H54 (cell line): Measurements from ENCODE around the gene EMP2.

Experiments
- DNase-seq: peaks from one replicate; pipeline ENCODE4 v3.0.0; 2011; ENCODE audit warnings: low spot score, mixed read lengths; ENCODE audit not compliant: insufficient read length
- FAIRE-seq: peaks from 3 replicates; lab custom pipeline; 2011; peaks lifted over from hg19 to GRCh38; lab: Jason Lieb, UNC
- POLR2A ChIP-seq: IDR thresholded peaks from 2 replicates; pipeline ENCODE4 v1.6.1; 2011; ENCODE audit warnings: low read depth, mild to moderate bottlenecking, low read length

EMP2 gene

DNA sequence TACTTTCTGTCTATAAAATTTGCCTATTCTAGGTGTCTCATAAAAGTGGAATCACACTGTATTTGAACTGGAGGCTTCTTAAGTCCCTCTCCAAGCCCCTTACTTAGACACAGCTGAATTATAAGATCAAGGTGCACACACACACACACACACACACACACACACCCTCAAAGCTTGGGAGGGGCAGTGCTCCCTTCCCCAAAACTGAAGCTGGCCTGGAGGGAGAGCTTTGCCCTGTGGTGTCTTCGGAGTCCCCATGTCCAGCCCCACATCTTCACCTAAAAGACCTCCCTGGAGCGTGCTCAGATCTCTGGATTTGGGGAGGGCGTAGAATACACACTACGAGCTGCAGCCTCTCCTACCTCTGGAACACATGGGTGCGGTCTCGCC is 828 bp downstream of the EMP2 start:
- no peak for TF ChIP-seq POLR2A
- no peak for DNase-seq
- FAIRE-seq = no peak

DNA sequence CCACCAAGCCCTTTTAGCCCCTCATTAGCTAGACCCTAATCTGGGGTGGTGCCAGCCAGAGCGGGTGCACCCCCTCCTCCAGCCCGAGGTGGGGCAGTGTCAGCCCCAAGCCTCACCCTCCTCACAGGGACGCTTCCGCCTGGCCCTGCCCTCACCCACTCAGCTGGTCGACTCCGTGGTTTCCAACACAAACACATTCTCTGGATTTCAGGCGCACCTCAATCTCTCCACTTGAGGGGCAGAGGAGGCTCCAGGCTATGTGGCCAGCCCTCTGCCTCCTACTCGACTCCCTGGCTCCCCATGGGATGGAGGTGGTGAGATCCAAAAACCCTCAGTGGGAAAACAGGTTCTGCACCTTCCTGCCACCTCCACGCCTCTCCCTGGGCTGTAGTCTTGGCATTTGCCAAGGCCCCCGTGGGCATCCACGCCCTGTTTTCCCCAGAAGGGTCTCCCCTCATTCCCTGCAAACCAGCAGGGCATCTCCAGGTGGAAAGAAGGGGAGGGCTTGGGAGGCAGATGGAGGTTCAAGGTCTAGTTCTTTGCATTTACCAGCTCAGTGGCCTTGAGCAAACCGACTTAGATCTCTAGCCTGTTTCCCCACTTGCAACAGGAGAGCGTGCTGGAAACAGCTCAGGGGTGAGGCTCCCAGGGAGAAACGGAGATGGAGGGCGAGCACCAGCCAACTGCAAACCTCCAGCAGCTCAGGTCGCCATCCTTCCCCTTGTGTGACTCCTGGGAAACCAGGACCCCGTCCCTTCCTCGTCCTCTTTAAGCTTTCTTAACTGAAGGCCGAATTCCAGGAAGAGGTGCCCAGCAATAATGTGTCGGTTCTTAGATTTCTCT is 1.7 kb downstream of the EMP2 start:
- TF ChIP-seq POLR2A = no peak
- FAIRE-seq (no peak), DNase-seq (no peak)

DNA sequence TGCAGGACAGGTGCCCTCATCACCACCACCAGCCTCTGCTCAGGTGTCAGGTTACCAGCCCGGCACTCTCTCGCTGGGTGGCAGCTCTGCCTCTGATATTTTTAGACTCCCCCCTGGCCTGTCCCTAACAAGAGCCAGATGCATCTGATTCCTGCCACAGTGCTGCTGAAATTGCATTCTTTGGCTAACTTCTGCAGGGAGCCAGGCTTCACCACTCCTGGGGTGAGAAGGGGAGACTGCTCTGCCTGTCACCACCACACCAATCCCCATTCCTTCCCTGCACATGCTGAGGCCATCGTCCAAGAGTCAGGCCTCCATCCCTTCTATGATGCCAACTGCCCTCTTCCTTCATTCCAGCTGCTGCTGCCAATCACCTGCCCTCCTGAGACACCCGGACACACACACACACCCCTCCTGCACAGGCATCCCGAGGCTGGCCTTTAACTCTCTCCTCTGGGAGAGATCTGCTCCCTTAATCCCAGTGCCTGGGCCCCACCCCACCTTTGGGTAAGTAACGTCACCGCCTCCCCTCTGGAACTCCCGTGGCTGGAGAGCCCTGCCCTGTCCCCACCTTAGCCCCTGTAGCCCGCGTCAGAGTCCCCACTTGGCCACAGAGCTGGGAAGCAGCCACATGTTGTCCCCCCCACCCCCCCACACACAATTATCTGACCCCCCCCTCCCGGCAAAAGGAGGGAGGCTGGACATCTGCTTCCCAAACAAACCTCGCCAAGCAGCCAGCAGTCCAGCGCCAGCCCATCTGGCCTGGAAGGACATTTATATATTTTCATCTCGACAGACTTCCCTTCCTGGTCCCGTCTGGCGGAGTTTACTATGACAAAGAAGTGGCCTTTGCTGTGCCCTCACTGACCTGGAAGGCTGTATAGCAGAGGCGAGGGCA is 2.8 kb downstream of the EMP2 start:
- DNase-seq (no peak), FAIRE-seq (no peak)
- TF ChIP-seq POLR2A = no peak

DNA sequence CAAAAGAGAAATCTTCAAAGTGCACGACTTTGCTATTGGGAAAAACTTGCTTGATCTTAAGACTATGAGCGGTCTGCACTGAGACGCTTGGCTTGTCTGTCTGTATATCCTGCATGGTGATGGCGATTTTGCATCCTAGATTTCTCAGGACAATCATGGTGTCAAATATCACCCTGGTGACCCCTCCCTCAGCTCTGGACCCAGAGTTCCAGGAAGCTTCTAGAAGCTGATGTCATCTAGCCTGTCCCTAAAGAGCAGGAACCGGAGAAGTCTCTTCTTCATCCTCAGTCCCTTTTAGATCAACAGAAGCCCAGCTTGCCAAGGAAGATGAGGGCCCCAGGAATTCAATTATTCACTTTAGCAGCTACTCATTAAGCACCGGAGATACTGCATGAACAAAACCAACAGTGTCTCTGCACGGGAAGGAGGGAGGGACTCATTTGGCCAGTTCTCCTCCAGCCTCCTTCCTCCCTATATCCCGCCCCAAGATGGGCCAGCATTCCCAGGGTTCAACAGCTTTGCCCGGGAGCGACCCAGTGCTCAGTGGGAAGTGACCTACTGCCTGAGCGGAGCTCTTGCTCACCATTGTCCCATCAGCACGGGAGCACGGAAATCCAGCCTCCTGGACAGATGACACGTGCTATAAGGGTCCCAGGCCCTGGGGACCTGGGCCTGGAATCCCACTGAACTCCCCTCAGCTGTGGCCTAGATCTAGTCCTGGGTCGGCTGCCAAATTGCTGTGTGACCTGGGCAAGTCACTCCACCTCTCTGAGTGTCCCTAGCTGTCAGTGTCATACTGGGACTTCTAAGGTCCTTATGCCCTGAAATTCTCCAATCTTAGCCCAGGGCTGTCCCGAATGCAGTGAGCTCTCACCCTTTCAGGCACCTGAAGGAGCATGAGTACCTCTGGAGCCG is 3.8 kb downstream of the EMP2 start:
- TF ChIP-seq POLR2A = no peak
- FAIRE-seq (no peak), DNase-seq (no peak)

DNA sequence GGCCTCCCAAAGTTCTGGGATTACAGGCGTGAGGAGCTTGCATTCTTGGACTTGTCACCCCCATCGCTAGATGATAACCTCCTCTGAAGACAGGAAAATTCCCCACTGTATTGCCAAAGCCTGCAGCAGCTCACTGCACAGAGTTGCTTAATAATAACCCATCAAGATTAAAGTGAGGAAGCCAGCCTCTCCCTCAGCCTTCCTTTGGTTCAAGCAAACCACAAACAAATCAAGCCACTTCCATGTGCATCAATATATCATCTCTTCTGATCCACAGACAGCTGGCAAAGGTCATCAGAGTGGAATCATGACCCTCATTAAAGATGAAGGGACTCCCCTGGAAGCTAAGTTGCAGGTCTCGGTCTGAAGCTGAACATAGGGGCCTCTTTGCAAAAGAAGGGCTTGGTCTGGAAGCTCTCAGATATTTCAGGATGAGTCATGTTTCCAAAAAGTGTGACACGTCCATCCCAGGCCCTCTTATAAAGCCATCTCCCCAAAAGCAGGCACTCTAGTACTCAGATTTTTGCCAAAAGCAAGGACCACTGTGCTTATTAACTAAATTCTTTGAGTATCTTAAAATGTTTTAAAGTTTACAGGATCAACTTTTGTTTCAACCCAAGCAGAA is 4.8 kb downstream of the EMP2 start:
- DNase-seq (no peak), FAIRE-seq (no peak)
- no peak for TF ChIP-seq POLR2A

DNA sequence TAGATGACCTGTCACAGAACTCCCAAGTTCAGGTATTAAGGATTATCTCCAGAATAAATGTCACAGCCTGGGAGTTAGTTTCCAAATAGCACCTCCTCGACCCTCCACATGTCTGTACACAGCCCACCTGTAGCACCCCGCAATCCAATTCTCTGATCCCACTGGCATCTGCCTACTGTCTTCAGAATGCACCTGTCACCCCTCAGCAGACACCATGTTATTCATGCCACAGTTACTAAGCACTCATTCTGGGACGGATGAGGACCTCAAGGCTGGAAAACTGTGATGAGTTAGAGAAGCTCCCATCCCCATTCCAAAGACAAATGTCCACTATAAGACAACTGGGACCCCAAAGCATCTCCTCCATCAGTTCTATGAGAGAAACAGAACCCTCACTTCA is 7.8 kb downstream of the EMP2 start:
- DNase-seq (no peak), FAIRE-seq (no peak)
- no peak for TF ChIP-seq POLR2A

DNA sequence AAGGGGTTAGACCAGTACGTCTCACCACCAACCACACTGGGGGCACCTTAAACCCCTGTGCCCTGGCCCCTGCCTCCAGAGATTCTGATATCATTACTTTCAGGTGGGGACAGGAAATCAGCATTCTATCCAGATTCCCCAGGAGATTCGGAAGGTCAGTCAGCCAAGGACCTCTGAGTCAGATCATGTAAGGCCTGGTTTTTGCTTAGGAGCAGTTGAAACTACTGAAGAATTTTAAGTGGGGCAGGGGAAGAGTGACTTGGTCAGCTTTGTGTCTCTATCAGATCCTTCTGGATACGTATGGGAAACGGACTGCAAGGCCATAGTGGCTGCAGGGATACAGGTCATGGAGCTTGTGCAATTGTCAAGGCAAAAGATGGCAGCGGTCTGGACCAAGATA is 9.0 kb downstream of the EMP2 start:
- no peak for TF ChIP-seq POLR2A
- no peak for DNase-seq
- no peak for FAIRE-seq

DNA sequence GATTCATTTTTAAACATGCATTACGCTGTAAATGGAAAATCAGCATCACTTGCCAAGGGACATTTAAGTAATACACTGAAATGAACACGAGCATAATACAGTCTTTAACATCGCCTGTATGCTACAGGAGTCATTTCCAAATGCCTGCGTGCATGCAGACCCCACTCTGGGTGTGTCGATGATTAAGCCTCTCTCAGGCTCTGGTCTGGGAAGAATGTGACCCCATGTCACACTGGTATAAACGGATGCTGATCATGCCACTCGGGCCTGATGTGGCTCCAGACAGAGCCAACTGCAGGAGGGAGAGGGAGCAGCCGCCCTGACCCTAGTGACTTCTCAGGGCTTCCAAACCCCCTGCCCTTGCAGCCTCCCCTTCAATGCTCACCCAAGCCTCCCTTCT is 10.8 kb downstream of the EMP2 start:
- FAIRE-seq = no peak
- DNase-seq = no peak

DNA sequence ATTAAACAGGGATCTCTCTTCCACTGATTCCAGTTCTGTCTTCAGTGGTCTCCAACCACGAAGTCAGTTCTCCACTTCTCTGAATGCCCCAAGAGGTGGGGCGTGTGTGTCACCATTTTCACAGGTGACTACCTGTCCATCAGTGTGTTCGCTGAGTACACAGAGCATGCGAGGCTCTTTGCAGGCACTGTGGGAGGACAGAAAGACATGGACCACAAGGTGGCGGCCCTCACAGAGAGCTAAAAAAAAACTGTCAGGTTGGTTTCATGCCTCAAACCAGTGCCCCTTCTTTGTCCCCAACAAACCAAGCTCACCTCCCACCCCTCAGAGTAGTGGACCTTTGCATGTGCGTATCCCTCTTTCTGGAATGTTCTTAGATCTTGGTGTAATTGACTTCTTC is 13.8 kb downstream of the EMP2 start:
- FAIRE-seq = no peak
- no peak for TF ChIP-seq POLR2A

More for the DNA sequence above, 10.8 kb downstream of the EMP2 start:
- no peak for TF ChIP-seq POLR2A

DNA sequence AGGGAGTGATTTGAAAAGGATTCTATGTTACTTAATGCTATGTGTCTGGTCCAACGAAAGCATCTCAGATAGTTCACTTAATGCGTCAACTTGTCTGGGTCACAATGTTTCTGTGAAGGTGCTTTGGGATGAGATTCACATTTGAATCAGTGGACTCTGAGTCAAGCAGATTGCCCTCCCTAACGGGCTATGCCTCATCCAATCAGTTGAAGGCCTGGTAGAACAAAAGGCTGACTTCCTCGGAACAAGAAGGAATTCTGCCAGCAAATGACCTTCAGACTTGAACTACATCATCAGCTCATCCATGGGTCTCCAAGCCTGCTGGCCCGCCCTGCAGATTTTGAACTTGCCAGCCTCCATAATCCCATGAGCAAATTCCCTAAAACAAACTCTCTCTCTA is 15.2 kb downstream of the EMP2 start:
- DNase-seq = no peak
- FAIRE-seq = no peak
- no peak for TF ChIP-seq POLR2A

More for the DNA sequence above, 13.8 kb downstream of the EMP2 start:
- no peak for DNase-seq

DNA sequence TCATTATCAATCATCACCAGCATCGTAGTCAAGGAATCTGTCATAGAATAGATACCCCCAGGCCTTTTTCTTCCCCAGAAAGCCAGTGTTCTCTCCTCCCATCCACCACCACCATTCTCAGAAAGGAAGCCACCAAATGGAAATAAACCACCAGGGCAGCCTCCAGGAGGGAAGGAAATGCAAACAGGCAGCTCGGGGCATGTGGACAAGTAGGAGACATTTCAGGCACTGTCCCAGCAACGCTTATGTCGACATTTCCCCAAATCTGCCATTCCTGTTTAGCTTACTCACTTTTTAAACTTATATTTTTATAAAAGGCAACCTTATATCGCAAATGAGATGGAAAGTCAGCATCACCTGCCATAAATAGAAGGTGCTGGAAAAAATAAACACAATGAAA is 15.8 kb downstream of the EMP2 start:
- TF ChIP-seq POLR2A = no peak
- FAIRE-seq (no peak), DNase-seq (no peak)

DNA sequence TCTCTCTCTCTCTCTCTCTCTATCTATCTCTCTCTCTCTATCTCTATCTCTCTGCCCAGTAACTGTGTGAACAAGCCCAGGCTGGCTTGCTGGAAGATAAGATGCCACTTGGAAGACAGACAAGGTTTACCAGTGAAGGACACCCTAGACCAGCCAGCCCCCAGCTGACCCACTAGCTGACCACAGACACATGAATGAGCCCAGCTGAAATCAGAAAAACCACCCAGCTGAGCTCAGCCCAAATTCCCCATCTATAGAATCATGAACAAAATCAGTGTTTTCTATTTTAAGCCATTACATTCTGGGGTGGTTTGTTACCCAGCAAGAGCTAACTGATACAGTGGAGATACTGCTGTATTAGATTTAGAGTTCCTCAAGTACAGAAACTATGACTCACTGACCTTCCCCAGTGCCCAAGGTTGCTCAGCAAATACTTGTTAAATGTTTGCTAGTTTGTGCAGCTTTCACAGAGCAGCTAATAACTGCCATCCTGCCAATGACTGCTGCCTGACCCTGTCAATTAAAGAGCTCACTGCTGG is 18.0 kb downstream of the EMP2 start:
- FAIRE-seq = no peak
- TF ChIP-seq POLR2A = no peak
- no peak for DNase-seq

DNA sequence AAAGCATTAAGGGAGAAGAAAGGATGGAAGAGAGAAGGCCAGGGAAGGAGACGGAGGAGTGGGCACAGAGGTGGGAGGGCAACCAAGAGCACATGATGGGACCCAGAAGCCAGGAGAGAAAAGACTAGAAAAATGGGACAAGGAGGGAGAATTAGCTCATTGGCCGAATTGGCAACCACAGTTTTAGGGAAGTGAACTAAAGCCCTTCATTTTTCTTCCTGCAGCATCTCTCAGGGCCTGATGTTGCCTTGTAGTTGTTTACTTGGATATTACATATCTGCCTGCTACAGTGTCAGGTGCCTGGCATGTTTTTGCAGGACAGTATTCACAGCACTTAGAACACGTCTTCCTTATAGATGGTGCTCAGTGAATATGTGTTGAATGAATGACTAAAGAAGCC is 19.0 kb downstream of the EMP2 start:
- DNase-seq (no peak), FAIRE-seq (no peak)
- TF ChIP-seq POLR2A = no peak
